Articular chondrocyte of knee joint (primary cell): Measurements from ENCODE around the gene GGACT. TPM values are rescaled to one million over a fixed set of nuclear protein-coding genes. Genes with fewer than 3 reads are reported as not detected.

Experiments
- total RNA-seq: library from RNA; depleted of rRNA; stranded (reverse); fragments of >200 nt; gene quantifications from 2 replicates; pipeline ENCODE4 v1.2.3, GENCODE V29; 2012

The GGACT gene
- 5.6 and 8.6 TPM in 2 replicates for total RNA-seq

DNA sequence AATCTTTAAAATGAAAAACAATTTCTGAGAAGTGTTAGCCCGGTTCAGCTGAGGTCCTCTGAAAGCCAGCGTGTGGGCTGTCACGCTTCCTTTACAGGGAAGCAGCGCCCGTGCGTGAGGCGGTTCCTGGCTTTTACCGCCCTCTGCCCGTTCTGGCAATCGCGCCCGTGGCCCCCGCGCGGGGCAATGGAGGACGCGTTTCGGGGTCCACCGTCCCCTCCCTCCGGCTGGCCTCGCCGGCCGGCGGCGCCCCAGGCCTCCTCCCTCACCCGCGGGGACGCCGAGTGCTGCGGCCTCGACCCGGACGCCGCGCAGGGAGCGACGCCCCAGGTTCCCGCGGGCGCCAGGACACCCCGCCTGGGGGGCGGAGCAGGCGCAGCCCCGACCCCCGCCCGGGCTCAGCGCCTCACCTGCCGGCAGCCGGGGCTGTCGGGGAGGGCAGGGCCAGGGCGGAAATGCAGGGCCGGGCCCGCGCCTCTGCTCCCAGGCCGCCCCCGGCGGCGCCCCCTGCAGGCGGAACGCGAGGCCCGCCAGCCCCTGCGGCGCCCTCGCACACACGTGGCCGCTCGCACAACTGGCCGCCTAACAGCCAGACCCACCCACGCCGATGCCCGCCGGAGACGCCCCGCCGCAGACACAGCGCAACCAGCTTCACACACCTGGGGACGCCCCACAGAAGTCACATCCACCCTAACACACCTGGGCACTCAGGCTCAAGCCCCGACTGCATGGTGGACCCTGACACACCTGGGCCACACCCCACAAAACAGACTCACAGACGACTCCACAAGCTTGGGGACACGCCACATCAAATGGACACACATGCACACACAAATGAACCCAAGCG lies at the start of gene GGACT:
GGACT (minus strand) TSS at position 459 of the 847 bp plus-strand sequence. CDS start 56,198 bp downstream, outside the sequence.

Other genes starting within 250 kb of the GGACT start
- 5.7 and 7.6 TPM in 2 replicates for gene TMTC4, start 86.0 kb upstream of the GGACT start, total RNA-seq